Pons (tissue), 1 donor: ENCODE measurements around the gene CTXND1.

ENCODE experiments used
- DNase-seq: peaks from one replicate; pipeline ENCODE4 v3.0.0-alpha.2; 2016; ENCODE audit warnings: low spot score

Gene CTXND1

GRCh38 chr15:80180468-80180867 lies 71.5 kb downstream of the CTXND1 start:
- no peak for DNase-seq

GRCh38 chr15:80179935-80180334 lies 72.1 kb downstream of the CTXND1 start:
- DNase-seq, result no peak

- DNase-seq, result no peak
Observed at GRCh38 chr15:80179025-80179759, 72.8 kb downstream of the CTXND1 start.

GRCh38 chr15:80177156-80177555 lies 74.9 kb downstream of the CTXND1 start:
- DNase-seq, result no peak

- no peak for DNase-seq
Observed at GRCh38 chr15:80176443-80176842, 75.6 kb downstream of the CTXND1 start.

GRCh38 chr15:80175436-80175835 lies 76.6 kb downstream of the CTXND1 start:
- no peak for DNase-seq

GRCh38 chr15:80174017-80174746 lies 77.8 kb downstream of the CTXND1 start:
- no peak for DNase-seq

GRCh38 chr15:80173022-80173759 lies 78.8 kb downstream of the CTXND1 start:
- DNase-seq, result no peak

- DNase-seq, result no peak
Observed at GRCh38 chr15:80172401-80172800, 79.6 kb downstream of the CTXND1 start.

- DNase-seq, result no peak
Observed at GRCh38 chr15:80171787-80172186, 80.2 kb downstream of the CTXND1 start.

- DNase-seq, result no peak
Observed at GRCh38 chr15:80170596-80170995, 81.4 kb downstream of the CTXND1 start.

GRCh38 chr15:80169768-80170357 lies 82.2 kb downstream of the CTXND1 start:
- no peak for DNase-seq

GRCh38 chr15:80168421-80168820 lies 83.6 kb downstream of the CTXND1 start:
- DNase-seq, result no peak

- no peak for DNase-seq
Observed at GRCh38 chr15:80167936-80168335, 84.1 kb downstream of the CTXND1 start.

GRCh38 chr15:80163897-80164296 lies 88.1 kb downstream of the CTXND1 start:
- DNase-seq, result no peak

- DNase-seq, result no peak
Observed at GRCh38 chr15:80163217-80163616, 88.8 kb downstream of the CTXND1 start.

GRCh38 chr15:80162059-80162554 lies 89.9 kb downstream of the CTXND1 start:
- no peak for DNase-seq

- DNase-seq, result no peak
Observed at GRCh38 chr15:80161468-80162016, 90.5 kb downstream of the CTXND1 start.

- peak; percentile 84 for DNase-seq
Observed at GRCh38 chr15:80160570-80161156, 91.3 kb downstream of the CTXND1 start.

- DNase-seq, result no peak
Observed at GRCh38 chr15:80159811-80160569, 92.0 kb downstream of the CTXND1 start.

- no peak for DNase-seq
Observed at GRCh38 chr15:80159301-80159700, 92.7 kb downstream of the CTXND1 start.
